ENCODE data around the gene REV3L.

DNA sequence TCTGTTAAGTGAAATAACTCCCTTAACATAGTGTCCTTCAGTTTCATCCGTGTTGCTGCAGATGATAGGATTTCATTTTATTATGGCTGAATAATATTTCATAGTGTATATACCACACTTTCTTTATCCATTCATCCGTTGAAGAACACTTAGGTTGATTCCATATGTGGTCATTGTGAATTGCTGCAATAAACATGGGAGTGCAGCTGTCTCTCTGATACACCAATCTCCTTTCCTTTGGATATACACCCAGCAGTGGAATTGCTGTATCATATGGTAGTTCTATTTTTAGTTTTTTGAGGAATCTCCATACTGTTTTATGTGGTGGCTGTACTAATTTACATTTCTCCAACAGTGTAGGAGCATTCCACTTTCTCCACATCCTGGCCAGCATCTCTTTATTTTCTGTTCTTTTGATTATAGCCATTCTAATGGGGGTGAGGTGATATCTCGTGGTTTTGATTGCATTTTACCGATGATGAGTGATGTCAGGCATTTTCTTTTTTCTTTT, 202.5 kb downstream of the REV3L start:
- TF ChIP-seq, protein P1, sequence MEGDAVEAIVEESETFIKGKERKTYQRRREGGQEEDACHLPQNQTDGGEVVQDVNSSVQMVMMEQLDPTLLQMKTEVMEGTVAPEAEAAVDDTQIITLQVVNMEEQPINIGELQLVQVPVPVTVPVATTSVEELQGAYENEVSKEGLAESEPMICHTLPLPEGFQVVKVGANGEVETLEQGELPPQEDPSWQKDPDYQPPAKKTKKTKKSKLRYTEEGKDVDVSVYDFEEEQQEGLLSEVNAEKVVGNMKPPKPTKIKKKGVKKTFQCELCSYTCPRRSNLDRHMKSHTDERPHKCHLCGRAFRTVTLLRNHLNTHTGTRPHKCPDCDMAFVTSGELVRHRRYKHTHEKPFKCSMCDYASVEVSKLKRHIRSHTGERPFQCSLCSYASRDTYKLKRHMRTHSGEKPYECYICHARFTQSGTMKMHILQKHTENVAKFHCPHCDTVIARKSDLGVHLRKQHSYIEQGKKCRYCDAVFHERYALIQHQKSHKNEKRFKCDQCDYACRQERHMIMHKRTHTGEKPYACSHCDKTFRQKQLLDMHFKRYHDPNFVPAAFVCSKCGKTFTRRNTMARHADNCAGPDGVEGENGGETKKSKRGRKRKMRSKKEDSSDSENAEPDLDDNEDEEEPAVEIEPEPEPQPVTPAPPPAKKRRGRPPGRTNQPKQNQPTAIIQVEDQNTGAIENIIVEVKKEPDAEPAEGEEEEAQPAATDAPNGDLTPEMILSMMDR (IDR thresholded peaks at IDR 0.05; ENCODE audit: insufficient read depth, low read depth, low read length) = no peak
- no peak for TF ChIP-seq EZH2 (IDR thresholded peaks at IDR 0.05; ENCODE audit: insufficient read depth, low read length)
